ENCODE results near the gene METTL16.

The METTL16 gene

GRCh38 chr17:2395258-2396181 lies 116.2 kb downstream of the METTL16 start:
- no peak for DNase-seq (ENCODE audit: low read depth)

- DNase-seq (ENCODE audit: low read depth) = no peak
Measured at GRCh38 chr17:2394775-2395201, 116.9 kb downstream of the METTL16 start.

- no peak for DNase-seq (ENCODE audit: low read depth)
Measured at GRCh38 chr17:2393954-2394749, 117.5 kb downstream of the METTL16 start.

GRCh38 chr17:2393174-2393953 lies 118.3 kb downstream of the METTL16 start:
- DNase-seq (ENCODE audit: low read depth) = peak; percentile 87

GRCh38 chr17:2392252-2393173 lies 119.2 kb downstream of the METTL16 start:
- DNase-seq (ENCODE audit: low read depth) = peak; percentile 98

- DNase-seq (ENCODE audit: low read depth) = no peak
Measured at GRCh38 chr17:2391597-2392251, 120.0 kb downstream of the METTL16 start.

- DNase-seq (ENCODE audit: low read depth) = no peak
Measured at GRCh38 chr17:2390199-2390836, 121.4 kb downstream of the METTL16 start.

GRCh38 chr17:2388683-2389055 lies 123.0 kb downstream of the METTL16 start:
- DNase-seq (ENCODE audit: low read depth) = no peak

- DNase-seq (ENCODE audit: low read depth) = no peak
Measured at GRCh38 chr17:2388020-2388682, 123.5 kb downstream of the METTL16 start.

GRCh38 chr17:2387086-2388019 lies 124.3 kb downstream of the METTL16 start:
- DNase-seq (ENCODE audit: low read depth) = no peak

GRCh38 chr17:2386400-2387085 lies 125.1 kb downstream of the METTL16 start:
- no peak for DNase-seq (ENCODE audit: low read depth)

- DNase-seq (ENCODE audit: low read depth) = no peak
Measured at GRCh38 chr17:2385240-2386210, 126.2 kb downstream of the METTL16 start.

- no peak for DNase-seq (ENCODE audit: low read depth)
Measured at GRCh38 chr17:2384439-2385127, 127.1 kb downstream of the METTL16 start.

GRCh38 chr17:2383628-2384167 lies 128.0 kb downstream of the METTL16 start:
- no peak for DNase-seq (ENCODE audit: low read depth)

- DNase-seq (ENCODE audit: low read depth) = no peak
Measured at GRCh38 chr17:2380950-2381649, 130.6 kb downstream of the METTL16 start.

Measured in activated T-helper 9 cell treated with anti-CD3 and anti-CD28 coated beads, Interleukin-2, amount 50 U/mL, for 16 hours (primary cell).